Muscle layer of colon (tissue), 2 donors: ENCODE results near the gene TMC2.

Experiments
- H3K27ac ChIP-seq: one replicate; pipeline ENCODE4 v1.7.0; 2013; ENCODE audit warnings: low read depth, mild to moderate bottlenecking, low read length, moderate library complexity
- H3K27me3 ChIP-seq, 2 donors: one replicate each; pipeline ENCODE4 v1.7.0; 2013; ENCODE audit warnings: low read length in 2 of 2, mild to moderate bottlenecking in 2 of 2; ENCODE audit not compliant: insufficient read depth in 2 of 2, control insufficient read depth in 1 of 2
- H3K36me3 ChIP-seq: one replicate; pipeline ENCODE4 v1.7.0; 2013; ENCODE audit warnings: mild to moderate bottlenecking, low read length; ENCODE audit not compliant: insufficient read depth
- H3K4me1 ChIP-seq: one replicate; pipeline ENCODE4 v1.7.0; 2013; ENCODE audit warnings: mild to moderate bottlenecking, low read length; ENCODE audit not compliant: insufficient read depth
- H3K4me3 ChIP-seq, 2 donors: one replicate each; pipeline ENCODE4 v1.7.0; 2013; ENCODE audit warnings: low read length in 2 of 2, low read depth in 1 of 2, mild to moderate bottlenecking in 1 of 2, moderate library complexity in 1 of 2
- H3K9ac ChIP-seq: one replicate; pipeline ENCODE4 v1.7.0; 2013; ENCODE audit warnings: low read length
- H3K9me3 ChIP-seq: one replicate; pipeline ENCODE4 v1.7.0; 2013; ENCODE audit warnings: mild to moderate bottlenecking, low read length
- donor health status: abdominal sarcoma.
- donor health status: Adenocarcinoma of cecum.

TMC2 gene

GRCh38 chr20:2687514-2687913, 151.1 kb downstream of the TMC2 start:
- peaks cover 6% of the 10 kb centered on the region for H3K4me1 ChIP-seq
- H3K27ac ChIP-seq, result no peak overlapping the region
- H3K27me3 ChIP-seq, result no peaks in the 10 kb centered on the region
- H3K9ac ChIP-seq, result no peak overlapping the region
- H3K4me3 ChIP-seq, result no peak overlapping the region
- no peaks in the 10 kb centered on the region for H3K36me3 ChIP-seq
- no peaks in the 10 kb centered on the region for H3K9me3 ChIP-seq

GRCh38 chr20:2688041-2688591, 151.7 kb downstream of the TMC2 start:
- Histone ChIP-seq H3K9me3 (no peaks in the 10 kb centered on the region), H3K27me3 (no peaks in the 10 kb centered on the region), H3K4me3 (no peak overlapping the region), H3K36me3 (no peaks in the 10 kb centered on the region), H3K4me1 (peaks cover 6% of the 10 kb centered on the region), H3K9ac (no peak overlapping the region), H3K27ac (no peak overlapping the region)

GRCh38 chr20:2690213-2690612, 153.8 kb downstream of the TMC2 start:
- Histone ChIP-seq H3K4me3 (no peak overlapping the region), H3K9me3 (no peaks in the 10 kb centered on the region), H3K9ac (no peak overlapping the region), H3K27me3 (peaks cover 0 to 3% of the 10 kb centered on the region in 2 donors), H3K4me1 (peaks cover 6% of the 10 kb centered on the region), H3K27ac (no peak overlapping the region), H3K36me3 (no peaks in the 10 kb centered on the region)

GRCh38 chr20:2690718-2691117, 154.3 kb downstream of the TMC2 start:
- Histone ChIP-seq H3K9me3 (no peaks in the 10 kb centered on the region), H3K36me3 (no peaks in the 10 kb centered on the region), H3K4me1 (peaks cover 6% of the 10 kb centered on the region), H3K27ac (no peak overlapping the region), H3K27me3 (peaks cover 0 to 3% of the 10 kb centered on the region in 2 donors), H3K9ac (no peak overlapping the region), H3K4me3 (no peak overlapping the region)

GRCh38 chr20:2691127-2691526, 154.8 kb downstream of the TMC2 start:
- peaks cover 6% of the 10 kb centered on the region for H3K4me1 ChIP-seq
- H3K27me3 ChIP-seq, result peaks cover 0 to 3% of the 10 kb centered on the region in 2 donors
- no peaks in the 10 kb centered on the region for H3K9me3 ChIP-seq
- no peak overlapping the region for H3K9ac ChIP-seq
- no peak overlapping the region for H3K27ac ChIP-seq
- H3K36me3 ChIP-seq, result no peaks in the 10 kb centered on the region
- H3K4me3 ChIP-seq, result no peak overlapping the region
